Activated CD8-positive, alpha-beta T cell treated with anti-CD3 and anti-CD28 coated beads, Interleukin-2, amount 10 ng/mL, durations not matched to agents 7 days and 5 days (primary cell): Measurements from ENCODE around the gene SMIM5. TPM values are rescaled to one million over a fixed set of nuclear protein-coding genes. Genes with fewer than 3 reads are reported as not detected.

Source experiments
- ATAC-seq: fragments of 150-1000 bp; cut with Tn5 transposase; one replicate; pipeline ENCODE4 v1.10.0; 2021; ENCODE audit warnings: moderate library complexity
- CTCF ChIA-PET: fragments of 350-600 bp; sonication (Branson Sonifier 250); formaldehyde crosslinking; loops from one replicate; lab custom pipeline; 2021; ENCODE audit warnings: antibody characterized with exemption; lab: Charles Lee
- POLR2A ChIA-PET: fragments of 350-600 bp; sonication (Branson Sonifier 250); formaldehyde crosslinking; loops from one replicate; lab custom pipeline; 2021; ENCODE audit warnings: antibody characterized with exemption; lab: Charles Lee
- DNase-seq: peaks from one replicate; pipeline ENCODE4 v3.0.0-alpha.2; 2020
- H3K27ac Mint-ChIP-seq: one replicate; pipeline ENCODE4 v1.8.0; 2021; ENCODE audit warnings: mild to moderate bottlenecking, mixed read lengths
- H3K27me3 Mint-ChIP-seq: one replicate; pipeline ENCODE4 v1.8.0; 2021; ENCODE audit warnings: low read depth, mixed read lengths
- H3K36me3 Mint-ChIP-seq: one replicate; pipeline ENCODE4 v1.8.0; 2021; ENCODE audit warnings: low read depth, mixed read lengths
- H3K4me1 Mint-ChIP-seq: one replicate; pipeline ENCODE4 v1.8.0; 2021; ENCODE audit warnings: low read depth, mixed read lengths
- H3K4me3 Mint-ChIP-seq: one replicate; pipeline ENCODE4 v1.8.0; 2021; ENCODE audit warnings: mild to moderate bottlenecking, mixed read lengths
- H3K9me3 Mint-ChIP-seq: one replicate; pipeline ENCODE4 v1.8.0; 2022; ENCODE audit warnings: mixed read lengths; ENCODE audit not compliant: insufficient read depth
- total RNA-seq, 2 experiments: library from RNA; stranded (reverse); gene quantifications; one replicate each; pipeline ENCODE4 v1.2.3, GENCODE V29; 2021

The SMIM5 gene
- total RNA-seq, 2 experiments from 2014 or later, result 0.31 TPM; not detected in 1

DNA sequence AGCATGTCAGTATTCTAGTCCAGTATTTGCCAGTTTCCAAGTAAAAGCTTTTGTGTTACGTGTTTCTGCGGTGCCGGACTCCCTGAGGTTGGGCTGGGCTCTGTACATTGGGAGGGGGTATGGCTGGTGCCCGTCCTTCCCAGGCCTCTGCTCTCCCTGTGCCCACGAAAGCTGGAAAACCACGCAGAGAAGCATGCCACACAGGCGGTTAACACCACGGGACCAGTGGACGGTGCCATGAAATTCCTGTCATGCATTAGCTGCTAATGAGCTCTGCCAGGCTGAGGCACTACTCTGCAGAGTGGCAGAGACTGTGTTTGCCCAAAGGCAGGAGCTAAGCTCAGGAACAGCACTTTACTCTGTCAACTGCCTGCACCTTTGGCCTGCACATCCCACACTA lies 8.1 kb downstream of the SMIM5 start:
- Mint-ChIP-seq H3K4me1 (peaks cover 20% of the 10 kb centered on the region), H3K36me3 (peaks cover 3% of the 10 kb centered on the region), H3K27ac (no peak overlapping the region), H3K27me3 (no peaks in the 10 kb centered on the region), H3K4me3 (no peak overlapping the region), H3K9me3 (no peaks in the 10 kb centered on the region)
- POLR2A ChIA-PET, result interaction anchor here (0.9 kb wide), 1 partner anchor 9 kb away, joined by 3 read pairs; no protein-coding TSS in a partner anchor
- ATAC-seq, result no peak
- CTCF ChIA-PET, result interaction anchor here (1.7 to 6.6 kb wide), 4 partner anchors 8 to 112 kb away, joined by 4 to 98 read pairs (median 8); partner anchors contain the start of gene SMIM5
- no peak for DNase-seq

DNA sequence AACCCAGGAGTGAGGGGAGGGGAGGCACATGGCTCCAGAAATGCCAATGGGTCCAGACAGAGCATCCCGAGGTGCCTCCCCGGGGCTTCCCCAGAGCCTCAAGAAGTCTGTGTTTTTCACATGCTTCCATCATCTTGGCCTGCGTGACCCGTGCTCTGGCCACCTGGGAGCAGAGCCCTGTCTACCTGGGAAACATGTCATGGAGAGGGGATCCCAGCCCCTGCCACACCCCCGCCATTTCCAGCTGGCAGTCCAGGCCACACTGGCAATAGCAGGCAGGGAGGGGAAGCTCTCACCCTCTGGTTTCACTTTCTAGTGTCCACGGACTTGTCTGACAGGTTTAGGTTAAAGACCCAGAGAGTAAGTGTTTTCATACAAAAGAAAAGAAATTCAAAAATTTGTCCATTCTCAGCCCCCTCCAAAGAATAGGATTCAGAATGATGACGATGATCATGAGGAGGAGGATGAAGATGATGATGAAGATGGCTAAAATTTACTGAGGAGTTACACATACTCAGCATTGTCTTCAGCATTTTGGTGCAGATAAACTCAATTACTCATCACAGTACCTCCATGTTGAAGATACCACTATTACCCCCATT lies 9.0 kb downstream of the SMIM5 start:
- no peak overlapping the region for H3K27ac Mint-ChIP-seq
- ChIA-PET CTCF (interaction anchor here (1.3 to 6.6 kb wide), 5 partner anchors 9 to 111 kb away, joined by 4 to 98 read pairs (median 8); partner anchors contain the start of gene SMIM5), POLR2A (interaction anchor here (1.0 to 1.1 kb wide), 2 partner anchors 9 to 134 kb away, joined by 3 read pairs; partner anchors contain the start of gene SMIM5)
- H3K4me1 Mint-ChIP-seq, result peaks cover 25% of the 10 kb centered on the region
- H3K9me3 Mint-ChIP-seq, result no peaks in the 10 kb centered on the region
- no peak overlapping the region for H3K4me3 Mint-ChIP-seq
- DNase-seq (no peak), ATAC-seq (no peak)
- H3K27me3 Mint-ChIP-seq, result no peaks in the 10 kb centered on the region
- peaks cover 3% of the 10 kb centered on the region for H3K36me3 Mint-ChIP-seq

- H3K27me3 Mint-ChIP-seq, result no peaks in the 10 kb centered on the region
- H3K36me3 Mint-ChIP-seq, result peaks cover 3% of the 10 kb centered on the region
- POLR2A ChIA-PET, result interaction anchor here (0.8 to 1.1 kb wide), 3 partner anchors 10 to 133 kb away, joined by 3 read pairs; partner anchors contain the start of genes RECQL5 and SMIM5
- no peak overlapping the region for H3K27ac Mint-ChIP-seq
- DNase-seq, result no peak
- no peaks in the 10 kb centered on the region for H3K9me3 Mint-ChIP-seq
- no peak for ATAC-seq
- CTCF ChIA-PET, result interaction anchor here (1.3 to 6.6 kb wide), 5 partner anchors 9 to 111 kb away, joined by 4 to 98 read pairs (median 11); partner anchors contain the start of gene SMIM5
- H3K4me3 Mint-ChIP-seq, result no peak overlapping the region
- peaks cover 25% of the 10 kb centered on the region for H3K4me1 Mint-ChIP-seq
Measured at GRCh38 chr17:75642784-75643642, 9.8 kb downstream of the SMIM5 start.

- peaks cover 25% of the 10 kb centered on the region for H3K4me1 Mint-ChIP-seq
- H3K9me3 Mint-ChIP-seq, result no peaks in the 10 kb centered on the region
- peak overlapping the region; percentile 52 for H3K27ac Mint-ChIP-seq
- ATAC-seq, result no peak
- DNase-seq, result no peak
- ChIA-PET CTCF (interaction anchor here (1.4 to 6.6 kb wide), 5 partner anchors 8 to 110 kb away, joined by 4 to 98 read pairs (median 24); partner anchors contain the start of gene SMIM5), POLR2A (interaction anchor here (0.8 kb wide), 1 partner anchor 23 kb away, joined by 3 read pairs; the partner anchor contains the start of gene RECQL5)
- no peaks in the 10 kb centered on the region for H3K27me3 Mint-ChIP-seq
- peaks cover 3% of the 10 kb centered on the region for H3K36me3 Mint-ChIP-seq
- no peak overlapping the region for H3K4me3 Mint-ChIP-seq
Measured at GRCh38 chr17:75643643-75644017, 10.4 kb downstream of the SMIM5 start.

- Mint-ChIP-seq H3K9me3 (no peaks in the 10 kb centered on the region), H3K27ac (peak overlapping the region; percentile 87), H3K4me1 (peaks cover 25% of the 10 kb centered on the region), H3K27me3 (no peaks in the 10 kb centered on the region), H3K36me3 (peaks cover 7% of the 10 kb centered on the region), H3K4me3 (no peak overlapping the region)
- CTCF ChIA-PET, result interaction anchor here (1.3 to 6.6 kb wide), 7 partner anchors 10 to 108 kb away, joined by 7 to 98 read pairs (median 21); partner anchors contain the start of gene SMIM5
- no peak for DNase-seq
- ATAC-seq, result no peak
- POLR2A ChIA-PET, result interaction anchor here (0.6 to 1.5 kb wide), 4 partner anchors 13 to 189 kb away, joined by 3 to 9 read pairs (median 3); partner anchors contain the start of genes LLGL2, RECQL5, SAP30BP and SMIM5
Measured at GRCh38 chr17:75645501-75645888, 12.3 kb downstream of the SMIM5 start.

DNA sequence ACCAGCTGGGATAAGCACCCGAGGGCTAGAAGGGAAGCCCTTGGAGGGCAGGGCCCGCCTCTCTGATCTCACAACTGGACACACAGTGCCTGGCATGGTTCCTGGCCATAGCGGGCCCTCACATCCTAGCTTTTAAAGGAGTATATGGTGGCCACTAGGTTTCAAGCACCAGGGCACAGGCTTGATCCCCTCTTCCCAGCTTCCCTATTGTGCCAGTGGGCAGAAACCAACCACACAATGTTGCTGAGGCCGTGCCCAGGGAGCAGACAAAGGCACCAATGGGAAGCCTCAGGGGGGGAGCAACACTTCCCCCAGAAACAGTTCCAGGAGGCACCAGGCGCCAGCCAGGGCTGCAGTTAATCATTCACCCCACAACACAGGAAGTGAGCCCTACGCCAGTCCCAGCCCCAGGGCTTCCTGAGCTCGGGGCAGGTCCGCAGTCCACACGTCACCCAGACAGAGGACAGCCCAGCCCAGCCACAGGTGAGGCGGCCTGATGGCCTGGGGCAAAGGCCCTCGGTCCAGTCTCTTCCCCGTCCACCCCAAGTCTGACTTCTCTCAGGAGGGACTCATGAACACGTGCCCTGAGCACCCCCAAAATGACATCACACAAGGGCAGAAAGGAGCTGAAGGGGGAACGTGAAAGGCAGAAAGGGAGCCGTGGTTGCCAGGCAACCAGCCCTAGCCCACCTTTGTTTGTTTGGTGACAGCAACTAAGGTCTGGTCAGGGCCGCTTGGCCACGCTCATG lies 12.8 kb downstream of the SMIM5 start:
- peak; percentile 90 for ATAC-seq
- Mint-ChIP-seq H3K9me3 (no peaks in the 10 kb centered on the region), H3K36me3 (peaks cover 10% of the 10 kb centered on the region), H3K4me1 (peaks cover 25% of the 10 kb centered on the region), H3K27ac (peak overlapping the region; percentile 87), H3K27me3 (no peaks in the 10 kb centered on the region), H3K4me3 (no peak overlapping the region)
- DNase-seq, result peak; percentile 53
- POLR2A ChIA-PET, result interaction anchor here (0.6 to 1.5 kb wide), 3 partner anchors 9 to 121 kb away, joined by 3 to 9 read pairs (median 3); partner anchors contain the start of genes LLGL2, RECQL5 and SAP30BP
- CTCF ChIA-PET, result interaction anchor here (1.3 to 6.6 kb wide), 8 partner anchors 8 to 107 kb away, joined by 4 to 98 read pairs (median 16); partner anchors contain the start of gene SMIM5

GRCh38 chr17:75646638-75646992 lies 13.4 kb downstream of the SMIM5 start:
- POLR2A ChIA-PET, result interaction anchor here (1.1 to 1.5 kb wide), 2 partner anchors 10 to 20 kb away, joined by 3 to 9 read pairs; partner anchors contain the start of genes RECQL5 and SAP30BP
- DNase-seq (no peak), ATAC-seq (peak; percentile 17)
- CTCF ChIA-PET, result interaction anchor here (1.3 to 6.6 kb wide), 6 partner anchors 8 to 107 kb away, joined by 4 to 98 read pairs (median 22); partner anchors contain the start of gene SMIM5
- H3K4me3 Mint-ChIP-seq, result no peak overlapping the region
- no peaks in the 10 kb centered on the region for H3K9me3 Mint-ChIP-seq
- H3K4me1 Mint-ChIP-seq, result peaks cover 25% of the 10 kb centered on the region
- H3K27ac Mint-ChIP-seq, result peak overlapping the region; percentile 87
- no peaks in the 10 kb centered on the region for H3K27me3 Mint-ChIP-seq
- peaks cover 14% of the 10 kb centered on the region for H3K36me3 Mint-ChIP-seq

GRCh38 chr17:75647061-75647460 lies 13.8 kb downstream of the SMIM5 start:
- no peak for DNase-seq
- H3K27ac Mint-ChIP-seq, result peak overlapping the region; percentile 87

DNA sequence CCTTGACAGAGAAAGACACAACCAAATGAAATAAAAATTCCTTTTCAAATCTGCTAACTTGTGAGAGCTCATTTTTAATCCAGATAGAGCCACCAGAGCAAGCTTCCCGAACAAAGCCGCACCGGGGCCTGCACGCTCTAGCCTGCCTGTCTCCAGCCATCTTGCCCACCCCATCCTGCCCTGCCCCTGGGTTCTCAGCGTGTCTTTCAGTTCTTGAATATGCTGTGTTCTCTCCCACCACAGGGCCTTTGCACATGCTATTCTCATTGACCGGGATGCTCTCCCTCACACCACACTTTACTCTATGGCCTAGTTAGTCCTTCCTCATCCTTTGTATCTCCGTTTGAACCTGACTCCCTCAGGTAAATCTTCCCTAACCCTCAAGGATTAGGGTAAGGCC lies 14.7 kb downstream of the SMIM5 start:
- ChIA-PET CTCF (interaction anchor here (0.9 to 4.8 kb wide), 3 partner anchors 15 to 105 kb away, joined by 5 to 48 read pairs (median 21); partner anchors contain the start of gene SMIM5), POLR2A (no interaction called here)
- ATAC-seq (no peak), DNase-seq (no peak)
- peaks cover 16% of the 10 kb centered on the region for H3K36me3 Mint-ChIP-seq
- no peaks in the 10 kb centered on the region for H3K27me3 Mint-ChIP-seq
- H3K4me1 Mint-ChIP-seq, result peaks cover 27% of the 10 kb centered on the region
- no peak overlapping the region for H3K4me3 Mint-ChIP-seq
- no peaks in the 10 kb centered on the region for H3K9me3 Mint-ChIP-seq
- no peak overlapping the region for H3K27ac Mint-ChIP-seq

More at GRCh38 chr17:75647061-75647460, 13.8 kb downstream of the SMIM5 start:
- Mint-ChIP-seq H3K9me3 (no peaks in the 10 kb centered on the region), H3K36me3 (peaks cover 14% of the 10 kb centered on the region), H3K27me3 (no peaks in the 10 kb centered on the region), H3K4me1 (peaks cover 25% of the 10 kb centered on the region), H3K4me3 (no peak overlapping the region)
- no peak for ATAC-seq
- POLR2A ChIA-PET, result interaction anchor here (1.1 to 1.5 kb wide), 2 partner anchors 10 to 20 kb away, joined by 3 to 9 read pairs; partner anchors contain the start of genes RECQL5 and SAP30BP
- CTCF ChIA-PET, result interaction anchor here (0.9 to 6.6 kb wide), 6 partner anchors 8 to 106 kb away, joined by 4 to 98 read pairs (median 22); partner anchors contain the start of gene SMIM5

- ATAC-seq (no peak), DNase-seq (no peak)
- H3K27ac Mint-ChIP-seq, result peak overlapping the region; percentile 25
- no peaks in the 10 kb centered on the region for H3K27me3 Mint-ChIP-seq
- peaks cover 36% of the 10 kb centered on the region for H3K4me1 Mint-ChIP-seq
- POLR2A ChIA-PET, result interaction anchor here (2.2 kb wide), 1 partner anchor 18 kb away, joined by 7 read pairs; the partner anchor contains the start of genes RECQL5 and SAP30BP
- H3K4me3 Mint-ChIP-seq, result no peak overlapping the region
- peaks cover 20% of the 10 kb centered on the region for H3K36me3 Mint-ChIP-seq
- no peaks in the 10 kb centered on the region for H3K9me3 Mint-ChIP-seq
- CTCF ChIA-PET, result interaction anchor here (0.8 to 11.9 kb wide), 3 partner anchors 17 to 100 kb away, joined by 3 to 134 read pairs (median 3); partner anchors contain the start of gene SMIM5
Measured at GRCh38 chr17:75649687-75650086, 16.5 kb downstream of the SMIM5 start.
